ENCODE data around the gene GSS.

Gene GSS

DNA sequence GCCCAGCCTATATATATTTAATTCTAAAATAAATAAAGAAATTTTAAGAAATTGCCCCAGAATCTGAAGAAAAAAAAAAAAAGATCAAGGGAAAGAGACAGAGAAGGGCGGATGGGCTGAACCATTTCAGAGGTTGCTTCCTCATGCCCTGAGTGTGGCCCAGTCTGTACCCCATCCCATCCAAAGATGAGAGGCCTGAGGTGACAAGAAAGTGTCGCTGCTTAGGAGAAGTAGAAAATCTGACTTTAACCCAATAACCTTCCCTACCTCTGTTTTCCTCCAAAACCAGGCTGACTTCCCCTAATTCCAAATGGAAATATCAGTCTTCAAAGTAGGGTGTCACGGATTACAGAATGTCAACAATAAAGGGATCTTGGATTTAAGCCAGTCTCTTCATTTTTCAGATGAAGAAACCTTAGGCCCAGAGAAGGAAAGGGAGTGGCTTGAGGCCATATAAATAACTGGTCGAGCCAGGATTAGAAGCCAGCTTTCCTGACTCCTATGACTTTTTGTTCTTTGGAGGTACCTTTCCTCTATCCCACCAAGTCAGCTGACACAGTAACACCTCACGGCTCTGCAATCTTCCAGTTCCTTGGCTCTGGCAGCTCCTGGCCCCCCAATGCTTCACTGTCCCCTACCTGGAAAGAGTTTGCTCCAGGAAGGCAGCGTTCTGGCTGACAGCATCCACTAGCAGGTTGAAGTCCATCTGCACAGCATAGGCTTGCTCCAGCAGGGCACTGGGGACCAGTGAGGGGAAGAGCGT lies 10.1 kb downstream of the GSS start:
- no peak for DNase-seq

- peak; percentile 29 for DNase-seq
Measured at GRCh38 chr20:34943808-34944567, 11.6 kb downstream of the GSS start.

- DNase-seq = no peak
Measured at GRCh38 chr20:34942301-34942700, 13.3 kb downstream of the GSS start.

GRCh38 chr20:34941226-34941625 lies 14.4 kb downstream of the GSS start:
- no peak for DNase-seq

GRCh38 chr20:34940081-34940481 lies 15.5 kb downstream of the GSS start:
- DNase-seq = no peak

DNA sequence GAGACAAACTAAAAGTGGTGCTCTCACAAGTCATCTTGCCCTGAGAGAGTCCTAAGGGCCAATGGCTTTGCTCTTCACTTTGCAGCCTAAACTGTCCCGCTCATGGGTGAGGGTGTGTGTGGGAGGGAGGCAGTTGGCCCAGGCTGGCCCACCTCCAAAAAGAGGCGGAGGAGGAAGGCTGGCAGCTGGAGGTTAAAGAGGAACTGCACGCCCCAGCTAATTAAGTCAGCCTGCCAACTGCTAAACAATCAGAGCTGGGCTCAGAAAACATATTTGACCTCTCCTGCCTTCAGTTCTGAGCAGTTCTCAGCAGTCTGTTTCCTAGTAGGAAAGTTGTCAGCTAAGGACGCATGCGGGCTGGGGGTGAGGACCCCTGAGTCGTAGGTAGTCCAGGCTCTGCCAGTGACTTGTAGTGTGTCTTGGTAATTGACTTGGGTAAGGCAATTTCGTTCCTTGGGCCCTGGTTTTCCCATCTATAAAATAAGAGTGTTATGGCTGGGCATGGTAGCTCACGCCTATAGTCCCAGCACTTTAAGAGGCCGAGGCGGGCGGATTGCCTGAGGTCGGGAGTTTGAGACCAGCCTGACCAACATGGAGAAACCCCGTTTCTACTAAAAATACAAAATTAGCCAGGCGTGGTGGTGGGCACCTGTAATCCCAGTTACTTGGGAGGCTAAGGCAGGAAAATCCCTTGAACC lies 17.0 kb downstream of the GSS start:
- no peak for DNase-seq

GRCh38 chr20:34931771-34932170 lies 23.8 kb downstream of the GSS start:
- no peak for DNase-seq

GRCh38 chr20:34928411-34928810 lies 27.2 kb downstream of the GSS start:
- DNase-seq = no peak

- DNase-seq = no peak
Measured at GRCh38 chr20:34927736-34928135, 27.9 kb downstream of the GSS start.

DNA sequence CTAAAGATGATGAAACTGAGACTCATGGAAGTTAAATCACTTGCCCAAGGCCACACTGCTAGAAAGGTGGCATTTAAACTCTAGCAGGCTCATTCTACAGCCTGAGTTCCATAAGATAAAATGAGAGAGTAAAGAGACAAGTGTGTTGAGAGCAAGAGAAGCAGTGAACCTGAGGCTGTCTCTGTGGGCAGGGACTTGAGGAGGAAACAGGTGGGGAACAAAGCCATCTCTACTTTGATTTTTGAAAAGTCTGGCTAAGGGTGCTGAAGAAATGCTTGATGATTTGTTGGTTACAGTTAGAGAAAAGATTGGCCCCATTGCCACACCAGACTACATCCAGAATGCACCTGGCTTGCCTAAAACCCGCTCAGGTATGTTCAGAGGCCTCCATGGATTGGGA lies 29.0 kb downstream of the GSS start:
- DNase-seq = no peak

DNA sequence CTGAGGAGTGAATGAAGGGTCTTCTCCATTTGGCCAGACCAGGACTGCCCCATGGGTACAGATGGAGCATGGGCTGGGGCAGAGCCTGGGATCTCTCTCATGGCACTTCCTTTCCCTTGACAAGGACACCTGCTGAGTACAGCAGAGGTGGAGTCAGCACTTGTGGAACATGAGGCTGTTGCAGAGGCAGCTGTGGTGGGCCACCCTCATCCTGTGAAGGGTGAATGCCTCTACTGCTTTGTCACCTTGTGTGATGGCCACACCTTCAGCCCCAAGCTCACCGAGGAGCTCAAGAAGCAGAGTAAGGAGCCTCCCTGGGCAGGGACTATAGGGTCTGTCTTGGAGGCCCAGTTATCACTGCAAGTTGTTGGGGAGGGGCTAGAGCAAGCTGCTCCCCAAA lies 29.6 kb downstream of the GSS start:
- DNase-seq = no peak

GRCh38 chr20:34925341-34925740 lies 30.3 kb downstream of the GSS start:
- DNase-seq = no peak

DNA sequence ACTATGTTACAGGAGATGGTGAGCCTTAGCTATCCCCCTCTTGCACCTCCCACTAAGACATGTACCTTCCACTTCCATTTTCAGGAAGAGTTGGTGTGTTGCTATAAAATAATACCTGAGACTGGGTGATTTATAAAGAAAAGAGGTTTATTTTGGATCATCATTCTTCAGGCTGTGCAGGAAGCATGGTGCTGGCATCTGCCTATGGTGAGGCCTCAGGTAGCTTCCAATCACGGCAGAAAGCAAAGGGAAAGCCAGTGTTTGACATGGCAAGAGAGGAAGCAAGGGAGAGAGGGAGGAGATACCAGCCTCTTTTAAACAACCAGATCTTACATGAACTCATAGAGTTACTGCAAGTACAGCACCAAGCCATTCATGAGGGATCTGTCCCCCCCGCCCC lies 32.2 kb downstream of the GSS start:
- no peak for DNase-seq

DNA sequence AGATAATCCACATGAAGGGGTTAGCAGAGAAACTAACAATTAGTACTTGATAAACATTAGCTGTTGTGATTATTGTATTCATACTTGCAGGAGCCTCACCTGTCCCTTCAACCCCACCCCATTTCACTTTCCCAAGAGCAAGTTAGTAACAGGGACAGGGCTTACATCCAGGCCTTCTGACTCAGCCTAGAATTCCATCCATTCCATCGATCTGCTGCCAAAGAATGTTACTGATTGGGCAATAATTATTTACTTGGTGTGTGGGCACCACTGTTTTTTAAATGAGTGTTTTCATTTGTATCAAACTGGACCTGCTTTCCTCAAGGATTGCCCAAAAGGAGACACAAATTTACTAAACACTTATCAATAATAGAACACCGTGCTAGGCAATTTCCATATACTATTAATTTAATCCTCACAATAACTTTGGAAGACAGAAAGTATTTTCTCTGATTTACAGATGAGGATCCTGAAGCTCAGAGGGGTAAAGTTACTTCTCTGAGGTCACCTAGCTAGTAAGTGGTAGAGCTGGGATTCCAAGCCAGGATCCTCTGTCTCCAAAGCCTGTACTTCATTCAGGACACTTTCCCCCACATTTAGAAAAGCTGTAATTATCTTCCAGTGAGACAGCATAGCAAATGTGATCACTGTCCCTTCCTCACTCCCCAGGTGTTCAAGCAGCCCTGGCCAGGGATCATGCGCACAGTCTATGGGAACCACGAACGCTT lies 32.8 kb downstream of the GSS start:
- peak; percentile 78 for DNase-seq

DNA sequence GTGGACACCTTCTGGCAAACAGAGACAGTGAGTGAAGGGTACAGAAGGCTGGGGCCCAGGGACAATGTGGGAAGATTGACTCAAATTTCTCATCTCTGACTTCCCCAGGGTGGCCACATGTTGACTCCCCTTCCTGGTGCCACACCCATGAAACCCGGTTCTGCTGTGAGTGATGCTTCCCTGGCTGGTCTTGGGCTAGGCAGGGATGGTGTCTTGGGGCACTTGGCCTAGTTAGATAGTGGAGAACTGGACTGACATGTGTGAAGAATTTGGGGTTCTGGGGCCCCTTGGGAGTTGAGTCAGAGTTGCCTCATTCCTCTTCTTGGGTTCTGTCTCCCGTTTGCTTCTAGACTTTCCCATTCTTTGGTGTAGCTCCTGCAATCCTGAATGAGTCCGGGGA lies 34.2 kb downstream of the GSS start:
- DNase-seq = no peak

- no peak for DNase-seq
Measured at GRCh38 chr20:34920055-34920454, 35.6 kb downstream of the GSS start.

DNA sequence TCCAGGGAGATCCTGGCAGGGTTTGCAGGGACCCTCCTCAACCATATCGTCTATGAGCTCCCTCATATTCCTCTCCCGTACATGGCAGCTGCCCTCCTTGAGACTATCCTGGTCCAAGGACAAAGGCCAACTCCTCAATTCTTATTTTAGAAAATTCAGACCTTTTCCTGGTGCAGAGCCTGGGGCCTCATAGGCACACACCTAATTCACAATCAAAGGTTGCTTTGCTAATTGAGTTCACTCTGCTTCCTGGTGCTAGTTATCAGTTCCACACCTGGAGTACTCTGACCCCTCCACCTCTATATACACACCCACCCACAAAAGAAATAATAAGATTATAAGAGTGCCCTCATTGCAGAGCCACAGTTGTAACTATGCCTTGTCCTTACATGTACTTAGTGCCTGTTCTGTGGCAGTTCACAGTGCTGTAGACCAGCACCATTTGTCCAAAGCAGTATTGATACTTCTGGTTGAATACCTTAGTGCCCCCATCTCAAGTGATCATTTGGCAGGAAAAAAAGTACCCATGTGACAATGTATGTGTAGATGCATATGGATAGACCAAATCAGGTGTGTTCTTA lies 38.7 kb downstream of the GSS start:
- no peak for DNase-seq

DNA sequence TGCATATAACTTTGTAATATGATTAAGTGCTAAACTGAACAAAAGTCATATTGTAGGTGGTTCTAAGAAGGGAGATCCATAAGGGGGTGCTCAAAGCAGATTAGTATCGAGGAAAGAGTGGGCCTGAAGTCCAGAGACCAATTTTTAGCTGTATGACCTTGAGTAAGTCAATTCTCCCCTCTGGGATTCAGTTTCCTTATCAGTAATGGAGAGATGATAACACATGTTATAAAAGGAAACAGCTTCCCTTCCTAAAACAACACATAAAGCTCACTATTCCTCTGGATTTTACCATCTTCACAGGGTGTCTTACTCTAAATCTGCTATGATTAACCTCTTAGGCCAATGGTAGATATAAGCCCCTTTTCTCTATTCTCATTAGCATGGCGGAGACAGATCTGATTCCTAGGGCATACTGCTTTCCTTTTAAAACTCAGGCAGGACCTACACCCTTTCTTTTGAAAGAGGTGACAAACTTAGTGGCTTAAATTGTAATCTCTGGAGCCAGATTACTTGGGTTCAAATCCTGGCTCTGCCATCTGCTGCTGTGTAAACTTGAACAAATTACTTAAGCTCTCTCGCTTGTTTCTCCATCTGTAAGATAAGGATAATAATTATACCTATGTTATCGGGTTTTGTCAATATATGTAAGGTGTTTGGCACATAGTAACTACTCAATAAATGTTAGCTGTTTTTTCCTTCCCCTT lies 39.7 kb downstream of the GSS start:
- no peak for DNase-seq

DNA sequence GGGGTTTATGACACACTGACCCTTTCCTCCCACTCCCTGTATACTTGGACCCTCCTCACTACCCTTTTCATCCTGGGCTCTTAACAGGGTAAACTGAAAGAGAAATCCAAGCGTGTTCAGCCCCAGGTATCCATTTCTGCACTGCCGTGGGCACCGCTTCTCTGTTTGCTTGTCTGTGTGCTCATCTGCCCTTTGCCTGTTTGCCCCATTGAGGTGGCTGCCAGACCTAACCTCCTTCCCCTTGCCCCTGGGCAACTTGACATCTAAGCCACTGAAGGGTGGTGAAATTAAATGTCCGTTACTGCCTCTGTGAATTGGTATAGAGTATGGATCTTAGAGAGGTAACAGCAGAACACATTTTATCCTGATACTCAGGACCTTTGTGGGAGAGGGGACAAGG lies 40.5 kb downstream of the GSS start:
- DNase-seq = no peak

- DNase-seq = peak; percentile 88
Measured at GRCh38 chr20:34907616-34908469, 47.8 kb downstream of the GSS start.

DNA sequence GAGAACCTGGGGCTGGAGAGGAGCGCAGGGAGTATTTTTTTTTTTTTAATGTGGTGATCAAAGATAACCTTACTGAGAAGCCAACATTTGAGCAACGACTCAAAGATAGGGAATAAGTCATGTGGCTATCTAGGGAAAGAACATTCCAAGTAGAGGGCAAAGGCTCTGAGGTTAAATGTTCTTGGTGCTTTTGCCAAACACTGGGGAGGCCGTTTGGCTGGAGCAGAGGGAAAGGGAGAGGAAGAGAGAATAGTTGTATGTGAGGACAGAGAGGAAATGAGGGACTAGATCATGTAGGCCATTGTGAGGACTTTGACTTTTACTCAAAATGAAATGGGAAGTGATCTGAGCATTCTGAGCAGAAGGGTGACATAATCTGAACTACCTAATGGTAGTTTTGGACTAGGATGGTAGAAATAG lies 51.4 kb downstream of the GSS start:
- DNase-seq = no peak

Measured in fibroblast of skin of abdomen (primary cell).